GM23338 (cell line): ENCODE data around the gene NELFA. TPM values are rescaled to one million over a fixed set of nuclear protein-coding genes. Genes with fewer than 3 reads are reported as not detected.

Source experiments
- ATAC-seq: fragments of 200-7000 bp; cut with Tn5 transposase; 3 replicates; pipeline ENCODE4 v1.9.1; 2020
- DNase-seq: peaks from one replicate; pipeline ENCODE4 v3.0.0-alpha.2; 2015; ENCODE audit warnings: low spot score
- H2AFZ ChIP-seq: fragments of 200-600 bp; sonication (generic); 2 replicates; pipeline ENCODE4 v1.8.0; 2016; ENCODE audit warnings: antibody characterized with exemption, mild to moderate bottlenecking, moderate library complexity
- H3F3A ChIP-seq: fragments of 200-600 bp; sonication (generic); replicated peaks from 2 replicates; pipeline ENCODE4 v1.8.0; 2017; ENCODE audit warnings: antibody characterized with exemption, mixed run types, low read depth
- H3K27ac ChIP-seq: fragments of 200-600 bp; sonication (generic); 2 replicates; pipeline ENCODE4 v1.6.1; 2016; ENCODE audit warnings: low read depth
- H3K27me3 ChIP-seq: fragments of 200-600 bp; sonication (generic); 2 replicates; pipeline ENCODE4 v1.8.0; 2016; ENCODE audit warnings: mild to moderate bottlenecking, mixed run types, moderate library complexity; ENCODE audit not compliant: insufficient read depth
- H3K36me3 ChIP-seq: fragments of 200-600 bp; sonication (generic); 2 replicates; pipeline ENCODE4 v1.8.0; 2016; ENCODE audit warnings: mild to moderate bottlenecking; ENCODE audit not compliant: insufficient read depth
- H3K4me1 ChIP-seq: fragments of 200-600 bp; sonication (generic); 2 replicates; pipeline ENCODE4 v1.8.0; 2016; ENCODE audit warnings: mild to moderate bottlenecking, moderate library complexity; ENCODE audit not compliant: insufficient read depth
- H3K4me2 ChIP-seq: fragments of 200-600 bp; sonication (generic); 2 replicates; pipeline ENCODE4 v1.7.1; 2017; ENCODE audit warnings: mixed run types
- H3K4me3 ChIP-seq: fragments of 200-600 bp; sonication (generic); 2 replicates; pipeline ENCODE4 v1.6.1; 2016; ENCODE audit warnings: mixed run types
- H3K79me2 ChIP-seq: fragments of 200-600 bp; sonication (generic); replicated peaks from 2 replicates; pipeline ENCODE4 v1.8.0; 2017; ENCODE audit warnings: mild to moderate bottlenecking; ENCODE audit not compliant: insufficient read depth
- H3K9me2 ChIP-seq: fragments of 200-600 bp; sonication (generic); 2 replicates; pipeline ENCODE4 v1.8.0; 2017; ENCODE audit not compliant: insufficient read depth
- H4K20me1 ChIP-seq: fragments of 200-600 bp; sonication (generic); replicated peaks from 2 replicates; pipeline ENCODE4 v1.8.0; 2017; ENCODE audit warnings: mild to moderate bottlenecking; ENCODE audit not compliant: insufficient read depth
- H3K27ac Mint-ChIP-seq: 2 replicates; pipeline ENCODE4 v1.8.0; 2020; ENCODE audit warnings: inconsistent platforms, mild to moderate bottlenecking, moderate library complexity, mixed read lengths
- H3K27me3 Mint-ChIP-seq: 3 replicates; pipeline ENCODE4 v1.8.0; 2022; ENCODE audit warnings: low read depth, mild to moderate bottlenecking, moderate library complexity, mixed read lengths, inconsistent platforms; ENCODE audit not compliant: insufficient read depth, poor library complexity
- H3K36me3 Mint-ChIP-seq: 3 replicates; pipeline ENCODE4 v1.8.0; 2021; ENCODE audit warnings: low read depth, mild to moderate bottlenecking, inconsistent platforms, moderate library complexity, mixed read lengths
- H3K4me1 Mint-ChIP-seq: 3 replicates; pipeline ENCODE4 v1.8.0; 2020; ENCODE audit warnings: mild to moderate bottlenecking, inconsistent platforms, mixed read lengths
- H3K4me3 Mint-ChIP-seq: 3 replicates; pipeline ENCODE4 v1.8.0; 2021; ENCODE audit warnings: moderate library complexity, mild to moderate bottlenecking, inconsistent platforms, mixed read lengths
- H3K9me3 Mint-ChIP-seq: 3 replicates; pipeline ENCODE4 v1.8.0; 2020; ENCODE audit warnings: moderate library complexity, mild to moderate bottlenecking, inconsistent platforms, mixed read lengths
- CREB1 ChIP-seq: fragments of 250-450 bp; sonication (Bioruptor Pico); IDR thresholded peaks from 2 replicates; pipeline ENCODE4 v1.5.0; 2020; ENCODE audit warnings: low read depth, mild to moderate bottlenecking, moderate library complexity
- CTCF ChIP-seq, 2 experiments: fragments of 200-600 bp in 1 of 2; sonication (generic) in 1 of 2; conservative IDR thresholded peaks; 2 replicates each; pipeline versions ENCODE4 v1.5.1 to v1.6.1; 2016 to 2017; ENCODE audit warnings: antibody characterized with exemption in 2 of 2, low read depth in 2 of 2, mild to moderate bottlenecking in 2 of 2, moderate library complexity in 1 of 2
- ETS1 ChIP-seq: IDR thresholded peaks from 2 replicates; pipeline ENCODE4 v1.6.1; 2016; ENCODE audit warnings: antibody characterized with exemption
- EZH2 ChIP-seq: fragments of 200-600 bp; sonication (generic); IDR thresholded peaks from one replicate; pipeline ENCODE4 v1.8.0; 2017; ENCODE audit warnings: antibody characterized with exemption, mild to moderate bottlenecking, low read depth; ENCODE audit not compliant: unreplicated experiment
- EZH2phosphoT487 ChIP-seq: fragments of 200-600 bp; sonication (generic); IDR thresholded peaks from one replicate; pipeline ENCODE4 v1.8.1; 2018; ENCODE audit warnings: antibody characterized with exemption; ENCODE audit not compliant: unreplicated experiment
- JUNB ChIP-seq: IDR thresholded peaks from one replicate; pipeline ENCODE4 v1.6.1; 2016; ENCODE audit warnings: antibody characterized with exemption; ENCODE audit not compliant: unreplicated experiment
- NANOG ChIP-seq: IDR thresholded peaks from 2 replicates; pipeline ENCODE4 v1.6.1; 2016; ENCODE audit warnings: antibody characterized with exemption, borderline replicate concordance
- POLR2AphosphoS5 ChIP-seq: IDR thresholded peaks from 2 replicates; pipeline ENCODE4 v1.6.1; 2016; ENCODE audit warnings: antibody characterized with exemption, low read depth
- REST ChIP-seq: IDR thresholded peaks from one replicate; pipeline ENCODE4 v1.6.1; 2018; ENCODE audit warnings: antibody characterized with exemption; ENCODE audit not compliant: unreplicated experiment
- STAT1 ChIP-seq: IDR thresholded peaks from one replicate; pipeline ENCODE4 v1.6.1; 2016; ENCODE audit warnings: antibody characterized with exemption; ENCODE audit not compliant: unreplicated experiment
- ZNF114 ChIP-seq: fragments of 250-450 bp; sonication (Bioruptor Pico); IDR thresholded peaks from 2 replicates; pipeline ENCODE4 v1.5.0; 2020; ENCODE audit warnings: mild to moderate bottlenecking, moderate library complexity
- ZNF331 ChIP-seq: fragments of 250-450 bp; sonication (Bioruptor Pico); IDR thresholded peaks from 2 replicates; pipeline ENCODE4 v1.5.0; 2020; ENCODE audit warnings: low read depth, mild to moderate bottlenecking, moderate library complexity
- ZNF462 ChIP-seq: fragments of 250-450 bp; sonication (Bioruptor Pico); IDR thresholded peaks from 2 replicates; pipeline ENCODE4 v1.5.0; 2020; ENCODE audit warnings: mild to moderate bottlenecking, moderate library complexity
- polyA plus RNA-seq: library from polyadenylated mRNA; unstranded; fragments of >200 nt; fragmentation: Nextera tagmentation; extraction: Ambion mirVana; gene quantifications from 2 replicates; pipeline ENCODE4 v1.2.1, GENCODE V29; 2016
- total RNA-seq: library from RNA; depleted of rRNA; stranded (reverse); fragments of >200 nt; shearing (Covaris generic); gene quantifications from 2 replicates; pipeline ENCODE4 v1.2.3, GENCODE V29; 2014

NELFA gene
- total and polyA plus RNA-seq, 2 experiments from 2014 or later: 62.8 to 63.3 TPM

- Histone ChIP-seq H3K27me3 (no peaks in the 10 kb centered on the region), H4K20me1 (peaks cover 16% of the 10 kb centered on the region), H3K79me2 (no peaks in the 10 kb centered on the region), H3K4me2 (no peak overlapping the region), H3K36me3 (peaks cover 13% of the 10 kb centered on the region), H3K27ac (no peak overlapping the region), H3K4me3 (no peak overlapping the region), H2AFZ (no peak overlapping the region), H3K4me1 (no peaks in the 10 kb centered on the region), H3F3A (0 out of 2 replicates have a peak, but pooled peaks cover 5% of the 10 kb centered on the region), H3K9me2 (no peaks in the 10 kb centered on the region)
- Mint-ChIP-seq H3K27me3 (peaks cover 9% of the 10 kb centered on the region), H3K9me3 (no peaks in the 10 kb centered on the region), H3K27ac (no peak overlapping the region), H3K4me3 (no peak overlapping the region), H3K4me1 (no peaks in the 10 kb centered on the region), H3K36me3 (peaks cover 40% of the 10 kb centered on the region)
- DNase-seq (no peak), ATAC-seq (no peak)
- TF ChIP-seq CREB1 (CRISPR knock-in tag) (no peak), JUNB (no peak), ZNF331 (CRISPR knock-in tag) (no peak), CTCF (conservative IDR thresholded peaks at IDR 0.05; ENCODE audit: low read depth in 2 of 2) (no peak), ZNF462 (CRISPR knock-in tag) (no peak), NANOG (no peak), EZH2 (no peak), ZNF114 (CRISPR knock-in tag) (no peak), STAT1 (no peak), ETS1 (no peak), EZH2phosphoT487 (no peak), POLR2AphosphoS5 (no peak), REST (no peak)
Observed at GRCh38 chr4:1938027-1938426, 70.7 kb downstream of the NELFA start.
